ENCODE data around the gene GNAQ.
A peak's percentile ranks its signal among the peaks of the same experiment; 100 is the strongest.

The GNAQ gene

DNA sequence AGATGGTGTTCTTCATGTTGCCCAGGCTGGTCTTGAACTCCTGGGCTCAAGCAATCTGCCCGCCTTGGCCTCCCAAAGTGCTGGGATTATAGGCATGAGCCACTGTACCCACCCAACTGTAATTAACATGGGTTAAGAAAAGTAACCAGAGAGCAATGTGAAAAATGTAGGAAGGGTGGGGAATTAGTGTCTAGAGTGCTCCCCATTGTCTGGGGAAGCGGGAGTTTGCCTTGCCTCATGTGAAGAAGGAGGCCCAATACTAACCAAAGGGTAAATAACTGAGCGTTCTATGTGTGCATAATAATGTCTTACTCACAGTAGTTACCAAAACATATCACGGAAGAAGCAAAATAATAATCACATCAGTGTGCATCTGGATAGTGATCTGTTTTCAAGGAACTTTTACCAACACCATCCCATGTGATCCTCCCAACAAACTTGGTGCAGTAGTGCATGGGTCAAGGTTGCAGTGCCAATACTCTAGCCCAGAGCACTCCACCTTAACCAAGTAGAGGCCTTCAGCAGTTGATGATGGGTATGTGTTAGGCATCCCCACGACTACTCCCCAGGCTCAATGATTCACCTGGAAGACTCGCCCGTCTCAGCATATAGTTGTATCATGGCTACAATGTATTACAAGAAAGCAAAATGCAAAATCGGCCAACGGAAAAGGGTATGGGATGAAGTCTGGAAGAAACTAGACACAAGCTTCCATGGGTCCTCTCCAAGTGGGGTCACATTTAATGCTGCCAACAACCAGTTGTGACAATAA is 26.2 kb downstream of the GNAQ start:
- Histone ChIP-seq H3K36me3 (ENCODE audit: control insufficient read depth in 5 of 5, insufficient read depth in 5 of 5, low read length in 5 of 5) (no peaks in the 10 kb centered on the region), H3K27me3 (ENCODE audit: control insufficient read depth in 5 of 5, insufficient read depth in 4 of 5, low read length in 5 of 5) (no peaks in the 10 kb centered on the region), H3K27ac (ENCODE audit: low read depth, low read length) (no peak overlapping the region), H3K4me1 (ENCODE audit: control insufficient read depth in 5 of 5, insufficient read depth in 5 of 5, low read length in 5 of 5) (peaks cover 0 to 42% (median 33%) of the 10 kb centered on the region in 5 donors), H3K4me3 (ENCODE audit: low read depth in 1 of 5, low read length in 5 of 5) (no peak overlapping the region), H3K9ac (ENCODE audit: low read length in 5 of 5) (no peak overlapping the region), H3K9me3 (ENCODE audit: control insufficient read depth in 5 of 5, low read length in 5 of 5) (no peaks in the 10 kb centered on the region)

GRCh38 chr9:78004478-78005229 is 27.0 kb downstream of the GNAQ start:
- Histone ChIP-seq H3K4me1 (ENCODE audit: control insufficient read depth in 5 of 5, insufficient read depth in 5 of 5, low read length in 5 of 5) (peaks cover 0 to 39% (median 34%) of the 10 kb centered on the region in 5 donors), H3K27me3 (ENCODE audit: control insufficient read depth in 5 of 5, insufficient read depth in 4 of 5, low read length in 5 of 5) (no peaks in the 10 kb centered on the region), H3K36me3 (ENCODE audit: control insufficient read depth in 5 of 5, insufficient read depth in 5 of 5, low read length in 5 of 5) (no peaks in the 10 kb centered on the region)

DNA sequence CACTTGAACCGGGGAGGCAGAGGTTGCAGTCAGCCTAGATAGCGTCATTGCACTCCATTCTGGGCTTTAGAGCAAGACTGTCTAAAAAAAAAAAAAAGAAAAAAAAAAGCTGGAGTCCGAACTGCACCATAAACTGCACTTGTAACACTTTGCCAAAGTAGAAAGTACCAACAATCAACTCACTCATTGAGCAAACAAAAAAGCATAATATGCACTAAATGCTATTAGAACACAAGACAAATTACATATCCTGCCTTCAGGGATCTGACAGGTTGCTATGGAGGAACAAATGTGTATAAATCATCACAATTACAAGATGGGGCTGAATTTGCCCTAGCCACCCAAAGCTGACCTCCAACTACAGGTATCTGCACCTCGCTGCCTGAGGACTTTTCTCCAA is 27.9 kb downstream of the GNAQ start:
- H3K36me3 ChIP-seq (ENCODE audit: control insufficient read depth in 5 of 5, insufficient read depth in 5 of 5, low read length in 5 of 5): no peaks in the 10 kb centered on the region
- H3K27me3 ChIP-seq (ENCODE audit: control insufficient read depth in 5 of 5, insufficient read depth in 4 of 5, low read length in 5 of 5): no peaks in the 10 kb centered on the region
- no peak overlapping the region for H3K9ac ChIP-seq (ENCODE audit: low read length in 5 of 5)
- H3K9me3 ChIP-seq (ENCODE audit: control insufficient read depth in 5 of 5, low read length in 5 of 5): no peaks in the 10 kb centered on the region
- peaks cover 0 to 42% (median 35%) of the 10 kb centered on the region in 5 donors for H3K4me1 ChIP-seq (ENCODE audit: control insufficient read depth in 5 of 5, insufficient read depth in 5 of 5, low read length in 5 of 5)
- H3K4me3 ChIP-seq (ENCODE audit: low read depth in 1 of 5, low read length in 5 of 5): no peak overlapping the region
- no peak overlapping the region for H3K27ac ChIP-seq (ENCODE audit: low read depth, low read length)

More at GRCh38 chr9:78004478-78005229, 27.0 kb downstream of the GNAQ start:
- Histone ChIP-seq H3K27ac (ENCODE audit: low read depth, low read length) (no peak overlapping the region), H3K4me3 (ENCODE audit: low read depth in 1 of 5, low read length in 5 of 5) (no peak overlapping the region), H3K9ac (ENCODE audit: low read length in 5 of 5) (no peak overlapping the region), H3K9me3 (ENCODE audit: control insufficient read depth in 5 of 5, low read length in 5 of 5) (no peaks in the 10 kb centered on the region)

GRCh38 chr9:78001946-78002731 is 29.5 kb downstream of the GNAQ start:
- H3K4me1 ChIP-seq (ENCODE audit: control insufficient read depth in 5 of 5, insufficient read depth in 5 of 5, low read length in 5 of 5): peaks cover 7 to 45% (median 42%) of the 10 kb centered on the region in 5 donors
- no peak overlapping the region for H3K27ac ChIP-seq (ENCODE audit: low read depth, low read length)
- H3K27me3 ChIP-seq (ENCODE audit: control insufficient read depth in 5 of 5, insufficient read depth in 4 of 5, low read length in 5 of 5): no peaks in the 10 kb centered on the region
- H3K9me3 ChIP-seq (ENCODE audit: control insufficient read depth in 5 of 5, low read length in 5 of 5): no peaks in the 10 kb centered on the region
- no peaks in the 10 kb centered on the region for H3K36me3 ChIP-seq (ENCODE audit: control insufficient read depth in 5 of 5, insufficient read depth in 5 of 5, low read length in 5 of 5)
- H3K4me3 ChIP-seq (ENCODE audit: low read depth in 1 of 5, low read length in 5 of 5): no peak overlapping the region
- no peak overlapping the region for H3K9ac ChIP-seq (ENCODE audit: low read length in 5 of 5)

- Histone ChIP-seq H3K4me1 (ENCODE audit: control insufficient read depth in 5 of 5, insufficient read depth in 5 of 5, low read length in 5 of 5) (peaks cover 7 to 31% (median 29%) of the 10 kb centered on the region in 5 donors), H3K9ac (ENCODE audit: low read length in 5 of 5) (no peak overlapping the region), H3K36me3 (ENCODE audit: control insufficient read depth in 5 of 5, insufficient read depth in 5 of 5, low read length in 5 of 5) (no peaks in the 10 kb centered on the region), H3K9me3 (ENCODE audit: control insufficient read depth in 5 of 5, low read length in 5 of 5) (no peaks in the 10 kb centered on the region), H3K27ac (ENCODE audit: low read depth, low read length) (no peak overlapping the region), H3K27me3 (ENCODE audit: control insufficient read depth in 5 of 5, insufficient read depth in 4 of 5, low read length in 5 of 5) (no peaks in the 10 kb centered on the region), H3K4me3 (ENCODE audit: low read depth in 1 of 5, low read length in 5 of 5) (no peak overlapping the region)
These were observed 31.4 kb downstream of the GNAQ start for GRCh38 chr9:78000221-78000620.

- Histone ChIP-seq H3K4me1 (ENCODE audit: control insufficient read depth in 5 of 5, insufficient read depth in 5 of 5, low read length in 5 of 5) (peaks cover 7 to 31% (median 28%) of the 10 kb centered on the region in 5 donors), H3K27ac (ENCODE audit: low read depth, low read length) (peak overlapping the region; percentile 50), H3K36me3 (ENCODE audit: control insufficient read depth in 5 of 5, insufficient read depth in 5 of 5, low read length in 5 of 5) (no peaks in the 10 kb centered on the region), H3K9ac (ENCODE audit: low read length in 5 of 5) (peak overlapping the region in 1 of 5 donors; percentile 13), H3K9me3 (ENCODE audit: control insufficient read depth in 5 of 5, low read length in 5 of 5) (no peaks in the 10 kb centered on the region), H3K27me3 (ENCODE audit: control insufficient read depth in 5 of 5, insufficient read depth in 4 of 5, low read length in 5 of 5) (no peaks in the 10 kb centered on the region), H3K4me3 (ENCODE audit: low read depth in 1 of 5, low read length in 5 of 5) (no peak overlapping the region)
These were observed 32.4 kb downstream of the GNAQ start for GRCh38 chr9:77999231-77999631.

DNA sequence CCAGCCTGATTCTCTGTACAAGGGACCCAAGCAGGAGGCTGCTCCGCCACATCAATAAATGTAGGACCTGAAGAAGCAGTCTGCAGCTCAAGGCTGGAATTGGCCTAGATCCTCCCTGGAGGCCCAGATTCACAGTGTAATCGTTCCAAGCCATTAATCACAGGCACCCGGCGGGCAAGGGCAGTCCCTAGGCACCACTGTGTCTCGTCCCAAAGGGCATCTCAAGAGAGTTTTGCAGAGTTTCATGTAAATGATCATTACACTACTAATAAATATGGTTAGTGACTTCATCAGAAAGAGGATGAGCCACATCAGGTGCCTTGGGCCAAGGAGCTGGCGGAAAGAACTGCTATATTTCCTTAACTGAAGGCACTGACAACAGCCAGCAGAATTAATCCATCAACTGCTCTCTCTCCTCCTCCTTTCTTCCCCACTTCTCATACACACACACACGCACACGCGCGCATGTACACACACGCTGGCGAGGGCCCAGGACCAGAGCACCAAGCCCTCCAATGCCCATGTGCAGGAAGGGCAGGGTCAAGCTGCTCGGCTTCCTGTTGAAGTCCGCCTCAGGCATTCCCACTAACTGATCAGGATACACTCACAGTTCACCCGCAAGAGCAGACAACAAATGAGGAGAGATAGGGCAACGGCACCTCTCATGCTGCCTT is 33.9 kb downstream of the GNAQ start:
- no peak overlapping the region for H3K9ac ChIP-seq (ENCODE audit: low read length in 5 of 5)
- H3K27me3 ChIP-seq (ENCODE audit: control insufficient read depth in 5 of 5, insufficient read depth in 4 of 5, low read length in 5 of 5): no peaks in the 10 kb centered on the region
- no peaks in the 10 kb centered on the region for H3K36me3 ChIP-seq (ENCODE audit: control insufficient read depth in 5 of 5, insufficient read depth in 5 of 5, low read length in 5 of 5)
- no peak overlapping the region for H3K27ac ChIP-seq (ENCODE audit: low read depth, low read length)
- H3K4me1 ChIP-seq (ENCODE audit: control insufficient read depth in 5 of 5, insufficient read depth in 5 of 5, low read length in 5 of 5): peaks cover 7 to 31% (median 28%) of the 10 kb centered on the region in 5 donors
- H3K9me3 ChIP-seq (ENCODE audit: control insufficient read depth in 5 of 5, low read length in 5 of 5): no peaks in the 10 kb centered on the region
- no peak overlapping the region for H3K4me3 ChIP-seq (ENCODE audit: low read depth in 1 of 5, low read length in 5 of 5)

GRCh38 chr9:77996696-77997095 is 34.9 kb downstream of the GNAQ start:
- Histone ChIP-seq H3K9me3 (ENCODE audit: control insufficient read depth in 5 of 5, low read length in 5 of 5) (no peaks in the 10 kb centered on the region), H3K36me3 (ENCODE audit: control insufficient read depth in 5 of 5, insufficient read depth in 5 of 5, low read length in 5 of 5) (no peaks in the 10 kb centered on the region), H3K4me3 (ENCODE audit: low read depth in 1 of 5, low read length in 5 of 5) (no peak overlapping the region), H3K27me3 (ENCODE audit: control insufficient read depth in 5 of 5, insufficient read depth in 4 of 5, low read length in 5 of 5) (no peaks in the 10 kb centered on the region), H3K27ac (ENCODE audit: low read depth, low read length) (no peak overlapping the region), H3K9ac (ENCODE audit: low read length in 5 of 5) (no peak overlapping the region), H3K4me1 (ENCODE audit: control insufficient read depth in 5 of 5, insufficient read depth in 5 of 5, low read length in 5 of 5) (peaks cover 7 to 31% (median 26%) of the 10 kb centered on the region in 5 donors)

- H3K27ac ChIP-seq (ENCODE audit: low read depth, low read length): no peak overlapping the region
- no peaks in the 10 kb centered on the region for H3K36me3 ChIP-seq (ENCODE audit: control insufficient read depth in 5 of 5, insufficient read depth in 5 of 5, low read length in 5 of 5)
- no peaks in the 10 kb centered on the region for H3K9me3 ChIP-seq (ENCODE audit: control insufficient read depth in 5 of 5, low read length in 5 of 5)
- no peak overlapping the region for H3K4me3 ChIP-seq (ENCODE audit: low read depth in 1 of 5, low read length in 5 of 5)
- peaks cover 0 to 21% (median 14%) of the 10 kb centered on the region in 5 donors for H3K4me1 ChIP-seq (ENCODE audit: control insufficient read depth in 5 of 5, insufficient read depth in 5 of 5, low read length in 5 of 5)
- no peaks in the 10 kb centered on the region for H3K27me3 ChIP-seq (ENCODE audit: control insufficient read depth in 5 of 5, insufficient read depth in 4 of 5, low read length in 5 of 5)
- no peak overlapping the region for H3K9ac ChIP-seq (ENCODE audit: low read length in 5 of 5)
These were observed 40.4 kb downstream of the GNAQ start for GRCh38 chr9:77991191-77991590.
